HEK293 (cell line): ENCODE results near the gene TMEM143.

Experiments
- AEBP2 ChIP-seq: fragments of 450-650 bp; formaldehyde crosslinking; IDR thresholded peaks from 2 replicates; pipeline ENCODE4 v1.5.1; 2016; ENCODE audit warnings: missing biosample characterization, missing genetic modification characterization, borderline replicate concordance
- BCL11B ChIP-seq: fragments of 450-650 bp; formaldehyde crosslinking; IDR thresholded peaks from 2 replicates; pipeline ENCODE4 v1.5.1; 2016; ENCODE audit warnings: low read depth, missing biosample characterization, missing genetic modification characterization
- KLF1 ChIP-seq: fragments of 450-650 bp; formaldehyde crosslinking; IDR thresholded peaks from 2 replicates; pipeline ENCODE4 v1.5.1; 2016; ENCODE audit warnings: missing biosample characterization, missing genetic modification characterization
- PATZ1 ChIP-seq: fragments of 450-650 bp; formaldehyde crosslinking; IDR thresholded peaks from 2 replicates; pipeline ENCODE4 v1.5.1; 2016; ENCODE audit warnings: missing biosample characterization, missing genetic modification characterization
- PRDM10 ChIP-seq: fragments of 450-650 bp; formaldehyde crosslinking; IDR thresholded peaks from 2 replicates; pipeline ENCODE4 v1.5.1; 2016; ENCODE audit warnings: missing biosample characterization, missing genetic modification characterization
- SP7 ChIP-seq: fragments of 450-650 bp; formaldehyde crosslinking; IDR thresholded peaks from 2 replicates; pipeline ENCODE4 v1.5.1; 2016; ENCODE audit warnings: missing biosample characterization, missing genetic modification characterization
- TRIM28 ChIP-seq: IDR thresholded peaks from 2 replicates; pipeline ENCODE4 v1.6.1; 2011; ENCODE audit warnings: low read length, control low read depth, borderline replicate concordance
- YY1 ChIP-seq: fragments of 450-650 bp; formaldehyde crosslinking; IDR thresholded peaks from 2 replicates; pipeline ENCODE4 v1.5.1; 2018; ENCODE audit warnings: missing biosample characterization, missing genetic modification characterization
- ZBTB1 ChIP-seq: fragments of 450-650 bp; formaldehyde crosslinking; IDR thresholded peaks from 2 replicates; pipeline ENCODE4 v1.5.1; 2016; ENCODE audit warnings: missing biosample characterization, missing genetic modification characterization
- ZBTB8A ChIP-seq: fragments of 450-650 bp; formaldehyde crosslinking; IDR thresholded peaks from 2 replicates; pipeline ENCODE4 v1.5.1; 2016; ENCODE audit warnings: missing biosample characterization, missing genetic modification characterization
- ZFP3 ChIP-seq: fragments of 450-650 bp; formaldehyde crosslinking; IDR thresholded peaks from 2 replicates; pipeline ENCODE4 v1.5.1; 2016; ENCODE audit warnings: low read depth, missing biosample characterization, missing genetic modification characterization
- ZFP69B ChIP-seq: fragments of 450-650 bp; formaldehyde crosslinking; IDR thresholded peaks from 2 replicates; pipeline ENCODE4 v1.5.1; 2016; ENCODE audit warnings: missing biosample characterization, missing genetic modification characterization
- ZIC2 ChIP-seq: fragments of 450-650 bp; formaldehyde crosslinking; IDR thresholded peaks from 2 replicates; pipeline ENCODE4 v1.5.1; 2016; ENCODE audit warnings: missing biosample characterization, missing genetic modification characterization
- ZNF10 ChIP-seq: fragments of 450-650 bp; formaldehyde crosslinking; IDR thresholded peaks from 2 replicates; pipeline ENCODE4 v1.5.1; 2017; ENCODE audit warnings: missing biosample characterization, missing genetic modification characterization
- ZNF132 ChIP-seq: fragments of 450-650 bp; formaldehyde crosslinking; IDR thresholded peaks from 2 replicates; pipeline ENCODE4 v1.5.1; 2017; ENCODE audit warnings: missing biosample characterization, missing genetic modification characterization, borderline replicate concordance
- ZNF174 ChIP-seq: fragments of 450-650 bp; formaldehyde crosslinking; IDR thresholded peaks from 2 replicates; pipeline ENCODE4 v1.5.0; 2017; ENCODE audit warnings: missing biosample characterization, mild to moderate bottlenecking, missing genetic modification characterization
- ZNF2 ChIP-seq: fragments of 450-650 bp; formaldehyde crosslinking; IDR thresholded peaks from 2 replicates; pipeline ENCODE4 v1.5.1; 2016; ENCODE audit warnings: missing biosample characterization, missing genetic modification characterization
- ZNF280D ChIP-seq: fragments of 450-650 bp; formaldehyde crosslinking; IDR thresholded peaks from 2 replicates; pipeline ENCODE4 v1.5.1; 2016; ENCODE audit warnings: missing biosample characterization, missing genetic modification characterization
- ZNF292 ChIP-seq: fragments of 450-650 bp; formaldehyde crosslinking; IDR thresholded peaks from 2 replicates; pipeline ENCODE4 v1.5.1; 2016; ENCODE audit warnings: low read depth, missing biosample characterization, missing genetic modification characterization, borderline replicate concordance
- ZNF302 ChIP-seq: fragments of 450-650 bp; formaldehyde crosslinking; IDR thresholded peaks from 2 replicates; pipeline ENCODE4 v1.5.1; 2016; ENCODE audit warnings: missing biosample characterization, missing genetic modification characterization, low read depth
- ZNF324 ChIP-seq: fragments of 450-650 bp; formaldehyde crosslinking; IDR thresholded peaks from 2 replicates; pipeline ENCODE4 v1.5.1; 2016; ENCODE audit warnings: missing biosample characterization, missing genetic modification characterization
- ZNF350 ChIP-seq: fragments of 450-650 bp; formaldehyde crosslinking; IDR thresholded peaks from 2 replicates; pipeline ENCODE4 v1.5.0; 2017; ENCODE audit warnings: missing biosample characterization, mild to moderate bottlenecking, missing genetic modification characterization
- ZNF394 ChIP-seq: fragments of 450-650 bp; formaldehyde crosslinking; IDR thresholded peaks from 2 replicates; pipeline ENCODE4 v1.5.1; 2016; ENCODE audit warnings: missing biosample characterization, missing genetic modification characterization, mild to moderate bottlenecking, moderate library complexity, borderline replicate concordance
- ZNF416 ChIP-seq: fragments of 450-650 bp; formaldehyde crosslinking; IDR thresholded peaks from 2 replicates; pipeline ENCODE4 v1.5.1; 2016; ENCODE audit warnings: missing biosample characterization, missing genetic modification characterization
- ZNF544 ChIP-seq: fragments of 450-650 bp; formaldehyde crosslinking; IDR thresholded peaks from 2 replicates; pipeline ENCODE4 v1.5.0; 2017; ENCODE audit warnings: missing biosample characterization, missing genetic modification characterization
- ZNF555 ChIP-seq: fragments of 450-650 bp; formaldehyde crosslinking; conservative IDR thresholded peaks from 2 replicates; pipeline ENCODE4 v1.5.1; 2017; ENCODE audit warnings: missing biosample characterization, mild to moderate bottlenecking, missing genetic modification characterization, inconsistent platforms
- ZNF571 ChIP-seq: fragments of 450-650 bp; formaldehyde crosslinking; IDR thresholded peaks from 2 replicates; pipeline ENCODE4 v1.5.0; 2017; ENCODE audit warnings: missing biosample characterization, missing genetic modification characterization
- ZNF585B ChIP-seq: fragments of 450-650 bp; formaldehyde crosslinking; IDR thresholded peaks from 2 replicates; pipeline ENCODE4 v1.5.1; 2016; ENCODE audit warnings: missing biosample characterization, missing genetic modification characterization
- ZNF645 ChIP-seq: fragments of 450-650 bp; formaldehyde crosslinking; IDR thresholded peaks from 2 replicates; pipeline ENCODE4; 2016; ENCODE audit warnings: missing biosample characterization, missing genetic modification characterization
- ZNF654 ChIP-seq: fragments of 450-650 bp; formaldehyde crosslinking; IDR thresholded peaks from 2 replicates; pipeline ENCODE4 v1.5.1; 2016; ENCODE audit warnings: low read depth, missing biosample characterization, missing genetic modification characterization
- ZNF768 ChIP-seq: fragments of 450-650 bp; formaldehyde crosslinking; IDR thresholded peaks from 2 replicates; pipeline ENCODE4 v1.5.1; 2018; ENCODE audit warnings: missing biosample characterization, mild to moderate bottlenecking, missing genetic modification characterization

TMEM143 gene

GRCh38 chr19:48363500-48363809, 285 bp downstream of the TMEM143 start (continued):
- TF ChIP-seq YY1 (no peak), ZNF280D (tag by site-specific recombination) (0 out of 2 replicates have a peak, but pooled peaks have one; percentile 22), ZNF292 (tag by site-specific recombination) (no peak), ZNF768 (tag by site-specific recombination) (no peak), ZNF555 (tag by site-specific recombination) (no peak), BCL11B (peak; percentile 99), ZNF174 (no peak), ZNF544 (tag by site-specific recombination) (no peak), ZNF416 (tag by site-specific recombination) (no peak), KLF1 (tag by site-specific recombination) (no peak), PRDM10 (tag by site-specific recombination) (0 out of 2 replicates have a peak, but pooled peaks have one; percentile 21), ZNF132 (tag by site-specific recombination) (no peak), ZNF645 (tag by site-specific recombination) (no peak), ZIC2 (tag by site-specific recombination) (no peak), PATZ1 (tag by site-specific recombination) (peak; percentile 92), ZNF324 (tag by site-specific recombination) (0 out of 2 replicates have a peak, but pooled peaks have one; percentile 60), ZNF585B (tag by site-specific recombination) (no peak), ZNF654 (no peak), ZNF350 (tag by site-specific recombination) (no peak), ZBTB1 (no peak), AEBP2 (tag by site-specific recombination) (no peak), ZFP69B (tag by site-specific recombination) (peak; percentile 66; the same call in 1 of the 2 replicates), ZNF394 (tag by site-specific recombination) (no peak), ZNF302 (tag by site-specific recombination) (no peak), ZFP3 (no peak), SP7 (no peak; the same call in none of the 2 replicates), ZNF10 (tag by site-specific recombination) (no peak), ZNF2 (tag by site-specific recombination) (peak; percentile 21; the same call in 1 of the 2 replicates), TRIM28 (no peak), ZNF571 (tag by site-specific recombination) (no peak), ZBTB8A (peak; percentile 67)
